Measurements from ENCODE around the gene ANO6.
"Not testable (repeated sequence)": the region's sequence is repeated elsewhere in the genome, so short reads cannot be mapped to it uniquely, and the experiment has no call there.

The ANO6 gene

DNA sequence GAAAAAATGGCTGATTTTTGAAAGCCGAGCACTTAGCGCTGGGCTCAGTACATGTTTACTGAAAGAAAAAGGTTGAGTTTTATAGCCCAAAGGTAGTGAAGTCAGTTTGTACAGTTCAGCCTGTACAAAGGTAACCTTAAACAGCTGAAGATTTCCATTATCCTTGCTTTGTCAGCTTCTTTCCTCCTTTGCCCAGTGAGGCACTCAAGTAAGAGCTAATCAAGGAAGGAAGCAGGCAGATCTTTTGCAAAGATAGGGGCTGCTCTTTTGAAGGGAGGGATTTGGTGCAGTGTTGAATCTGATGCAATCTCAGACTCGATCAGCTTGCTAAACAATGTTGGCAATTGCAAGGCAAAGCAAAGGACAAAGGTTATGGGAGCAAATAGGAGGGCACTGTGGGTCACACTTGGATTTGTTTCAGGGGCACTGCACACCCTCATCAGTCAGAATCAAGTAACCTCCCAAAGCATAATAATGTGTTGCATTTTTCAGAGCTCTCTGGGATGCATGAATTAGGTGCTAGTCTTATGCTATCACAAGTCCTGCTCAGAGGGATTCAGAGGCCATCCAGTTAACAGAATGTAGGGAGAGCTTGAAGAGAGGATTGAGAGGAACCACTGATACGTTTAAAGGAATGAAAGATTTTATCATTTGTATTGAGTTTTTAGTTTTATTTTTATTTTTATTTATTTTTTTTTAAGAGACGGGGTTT is 44.4 kb downstream of the ANO6 start:
- Histone ChIP-seq H3K4me3 (ENCODE audit: low read depth in 1 of 2, low read length in 2 of 2) (peak overlapping the region; percentile 11 to 51), H3K9ac (ENCODE audit: low read depth in 1 of 2, low read length in 2 of 2) (no peak overlapping the region), H3K27ac (ENCODE audit: low read depth, low read length) (no peak overlapping the region), H3K9me3 (ENCODE audit: control insufficient read depth in 1 of 2, low read length in 2 of 2) (no peaks in the 10 kb centered on the region), H3K36me3 (ENCODE audit: control insufficient read depth in 1 of 2, insufficient read depth in 2 of 2, low read length in 2 of 2) (no peaks in the 10 kb centered on the region), H3K4me1 (ENCODE audit: control insufficient read depth in 1 of 2, insufficient read depth in 2 of 2, low read length in 2 of 2) (peaks cover 15 to 38% of the 10 kb centered on the region in 2 donors), H3K27me3 (ENCODE audit: control insufficient read depth in 1 of 2, insufficient read depth in 2 of 2, low read length in 2 of 2) (no peaks in the 10 kb centered on the region)

DNA sequence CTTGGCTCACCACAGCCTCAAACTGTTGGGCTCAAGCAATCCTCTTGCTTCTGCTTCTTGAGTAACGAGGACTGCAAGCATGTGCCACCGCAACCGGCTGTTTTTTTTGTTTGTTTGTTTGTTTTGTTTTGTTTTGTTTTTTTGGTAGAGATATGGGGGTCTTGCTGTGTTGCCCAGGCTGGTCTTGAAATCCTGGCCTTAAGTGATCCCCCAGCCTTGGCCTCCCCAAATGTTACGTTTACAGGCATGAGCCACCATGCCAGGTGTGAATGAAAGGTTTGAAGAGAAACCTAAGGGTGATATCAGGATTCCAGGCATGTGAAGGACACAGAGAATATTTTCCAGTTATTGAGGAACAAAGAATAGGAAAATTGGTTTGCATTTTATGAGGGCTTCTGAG is 45.0 kb downstream of the ANO6 start:
- Histone ChIP-seq H3K27ac (ENCODE audit: low read depth, low read length) (no peak overlapping the region), H3K27me3 (ENCODE audit: control insufficient read depth in 1 of 2, insufficient read depth in 2 of 2, low read length in 2 of 2) (no peaks in the 10 kb centered on the region), H3K36me3 (ENCODE audit: control insufficient read depth in 1 of 2, insufficient read depth in 2 of 2, low read length in 2 of 2) (no peaks in the 10 kb centered on the region), H3K9ac (ENCODE audit: low read depth in 1 of 2, low read length in 2 of 2) (no peak overlapping the region), H3K9me3 (ENCODE audit: control insufficient read depth in 1 of 2, low read length in 2 of 2) (no peaks in the 10 kb centered on the region), H3K4me1 (ENCODE audit: control insufficient read depth in 1 of 2, insufficient read depth in 2 of 2, low read length in 2 of 2) (peaks cover 15 to 38% of the 10 kb centered on the region in 2 donors), H3K4me3 (ENCODE audit: low read depth in 1 of 2, low read length in 2 of 2) (no peak overlapping the region)

DNA sequence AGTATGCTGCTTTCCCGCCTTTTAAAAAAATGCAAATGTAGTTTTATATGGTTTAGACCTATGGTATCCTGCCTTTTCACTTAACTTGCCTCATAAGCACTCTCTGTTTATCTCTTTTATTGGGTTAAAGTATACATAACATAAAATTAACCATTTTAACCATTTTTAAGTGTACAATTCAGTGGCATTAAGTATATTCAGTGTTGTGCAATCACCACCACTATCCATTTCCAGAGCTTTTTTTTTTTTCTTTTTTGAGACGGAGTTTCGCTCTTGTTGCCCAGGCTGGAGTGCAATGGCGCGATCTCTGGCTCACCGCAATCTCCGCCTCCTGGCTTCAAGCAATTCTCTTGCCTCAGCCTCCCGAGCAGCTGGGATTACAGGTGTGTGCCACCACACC is 46.3 kb downstream of the ANO6 start:
- H3K4me1 ChIP-seq (ENCODE audit: control insufficient read depth in 1 of 2, insufficient read depth in 2 of 2, low read length in 2 of 2), result peaks cover 15 to 37% of the 10 kb centered on the region in 2 donors
- not testable (repeated sequence) for H3K27ac ChIP-seq (ENCODE audit: low read depth, low read length); H3K9me3 ChIP-seq (ENCODE audit: control insufficient read depth in 1 of 2, low read length in 2 of 2); H3K36me3 ChIP-seq (ENCODE audit: control insufficient read depth in 1 of 2, insufficient read depth in 2 of 2, low read length in 2 of 2); H3K9ac ChIP-seq (ENCODE audit: low read depth in 1 of 2, low read length in 2 of 2); H3K4me3 ChIP-seq (ENCODE audit: low read depth in 1 of 2, low read length in 2 of 2); H3K27me3 ChIP-seq (ENCODE audit: control insufficient read depth in 1 of 2, insufficient read depth in 2 of 2, low read length in 2 of 2)

DNA sequence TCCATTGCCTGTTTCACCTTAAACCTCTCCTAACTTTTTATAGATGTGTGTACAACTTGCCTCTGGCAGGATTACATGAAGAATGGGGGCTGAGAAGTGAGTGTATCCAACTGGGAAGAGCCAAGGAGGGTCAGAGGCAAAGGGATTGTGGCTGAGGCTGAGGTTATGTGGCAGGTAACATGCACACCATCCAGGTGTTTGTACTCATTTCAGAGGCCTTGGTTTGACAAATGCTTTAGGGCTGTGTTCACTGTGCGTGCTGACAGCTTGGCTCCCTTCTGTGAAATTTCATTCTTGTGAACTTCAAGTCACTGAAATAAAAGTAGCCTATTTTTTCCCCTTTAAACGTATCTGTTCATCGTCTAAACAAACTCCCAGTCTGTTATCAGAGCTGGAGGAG is 47.7 kb downstream of the ANO6 start:
- H3K4me1 ChIP-seq (ENCODE audit: control insufficient read depth in 1 of 2, insufficient read depth in 2 of 2, low read length in 2 of 2), result peaks cover 16 to 31% of the 10 kb centered on the region in 2 donors
- no peak overlapping the region for H3K9ac ChIP-seq (ENCODE audit: low read depth in 1 of 2, low read length in 2 of 2)
- H3K36me3 ChIP-seq (ENCODE audit: control insufficient read depth in 1 of 2, insufficient read depth in 2 of 2, low read length in 2 of 2), result no peaks in the 10 kb centered on the region
- no peak overlapping the region for H3K27ac ChIP-seq (ENCODE audit: low read depth, low read length)
- H3K4me3 ChIP-seq (ENCODE audit: low read depth in 1 of 2, low read length in 2 of 2), result no peak overlapping the region
- no peaks in the 10 kb centered on the region for H3K9me3 ChIP-seq (ENCODE audit: control insufficient read depth in 1 of 2, low read length in 2 of 2)
- H3K27me3 ChIP-seq (ENCODE audit: control insufficient read depth in 1 of 2, insufficient read depth in 2 of 2, low read length in 2 of 2), result no peaks in the 10 kb centered on the region

DNA sequence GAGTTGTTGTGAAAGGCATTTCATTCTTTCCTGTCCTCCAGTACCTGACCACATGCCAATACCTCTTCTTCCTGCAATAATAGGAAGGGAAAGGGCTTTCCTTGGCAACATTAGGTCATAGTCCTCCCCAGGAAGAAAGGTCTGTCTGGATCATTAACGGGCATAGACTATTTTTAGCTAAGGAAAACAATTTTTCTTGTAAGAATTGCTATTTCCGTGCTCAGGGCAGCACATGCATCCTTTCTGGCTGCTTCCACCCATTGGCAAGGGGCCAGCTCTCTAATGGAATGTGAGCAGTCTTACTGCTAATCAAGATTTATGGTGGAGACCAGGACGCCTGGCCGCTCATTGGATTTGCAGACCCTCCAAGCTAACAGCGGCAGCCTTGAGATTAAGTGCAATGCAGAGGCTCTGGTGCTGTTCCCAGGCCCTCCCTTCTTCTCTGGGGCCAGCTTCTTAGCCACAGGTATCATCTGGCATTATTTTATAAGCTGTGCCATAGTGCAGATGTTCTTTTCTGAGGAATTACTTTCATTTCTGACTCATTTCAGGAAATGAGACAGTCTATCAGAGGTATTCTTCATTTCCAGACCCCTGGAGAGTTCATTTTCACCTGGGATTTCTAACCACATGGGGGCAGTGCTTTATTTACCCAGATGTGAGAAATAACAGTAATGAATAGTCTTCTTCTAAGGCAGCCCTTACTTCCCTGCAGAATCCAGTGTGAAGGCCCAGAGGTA is 52.9 kb downstream of the ANO6 start:
- H3K9ac ChIP-seq (ENCODE audit: low read depth in 1 of 2, low read length in 2 of 2), result no peak overlapping the region
- peaks cover 15 to 25% of the 10 kb centered on the region in 2 donors for H3K4me1 ChIP-seq (ENCODE audit: control insufficient read depth in 1 of 2, insufficient read depth in 2 of 2, low read length in 2 of 2)
- no peak overlapping the region for H3K27ac ChIP-seq (ENCODE audit: low read depth, low read length)

DNA sequence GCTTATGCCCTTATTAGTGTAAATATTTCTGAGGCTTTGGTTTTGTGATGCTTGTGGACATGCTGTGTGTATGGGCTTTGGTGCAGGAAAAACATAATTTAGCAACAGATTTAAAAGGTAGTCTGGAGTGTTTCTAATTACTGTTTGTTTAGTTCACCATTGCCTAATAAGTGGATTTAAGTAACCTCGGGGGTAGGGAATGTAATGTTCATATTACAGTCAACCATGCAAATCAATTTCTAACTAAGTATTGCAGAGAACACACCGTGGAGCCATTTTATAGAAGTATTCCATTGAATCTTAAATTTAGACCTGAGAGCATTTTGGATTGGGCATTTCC is 53.5 kb downstream of the ANO6 start:
- H3K27me3 ChIP-seq (ENCODE audit: control insufficient read depth in 1 of 2, insufficient read depth in 2 of 2, low read length in 2 of 2), result no peaks in the 10 kb centered on the region
- H3K27ac ChIP-seq (ENCODE audit: low read depth, low read length), result no peak overlapping the region
- no peak overlapping the region for H3K9ac ChIP-seq (ENCODE audit: low read depth in 1 of 2, low read length in 2 of 2)
- H3K9me3 ChIP-seq (ENCODE audit: control insufficient read depth in 1 of 2, low read length in 2 of 2), result no peaks in the 10 kb centered on the region
- no peaks in the 10 kb centered on the region for H3K36me3 ChIP-seq (ENCODE audit: control insufficient read depth in 1 of 2, insufficient read depth in 2 of 2, low read length in 2 of 2)
- peaks cover 18 to 26% of the 10 kb centered on the region in 2 donors for H3K4me1 ChIP-seq (ENCODE audit: control insufficient read depth in 1 of 2, insufficient read depth in 2 of 2, low read length in 2 of 2)
- no peak overlapping the region for H3K4me3 ChIP-seq (ENCODE audit: low read depth in 1 of 2, low read length in 2 of 2)

More for the DNA sequence above, 52.9 kb downstream of the ANO6 start:
- Histone ChIP-seq H3K36me3 (ENCODE audit: control insufficient read depth in 1 of 2, insufficient read depth in 2 of 2, low read length in 2 of 2) (no peaks in the 10 kb centered on the region), H3K27me3 (ENCODE audit: control insufficient read depth in 1 of 2, insufficient read depth in 2 of 2, low read length in 2 of 2) (no peaks in the 10 kb centered on the region), H3K4me3 (ENCODE audit: low read depth in 1 of 2, low read length in 2 of 2) (peak overlapping the region; percentile 22 to 24), H3K9me3 (ENCODE audit: control insufficient read depth in 1 of 2, low read length in 2 of 2) (no peaks in the 10 kb centered on the region)

DNA sequence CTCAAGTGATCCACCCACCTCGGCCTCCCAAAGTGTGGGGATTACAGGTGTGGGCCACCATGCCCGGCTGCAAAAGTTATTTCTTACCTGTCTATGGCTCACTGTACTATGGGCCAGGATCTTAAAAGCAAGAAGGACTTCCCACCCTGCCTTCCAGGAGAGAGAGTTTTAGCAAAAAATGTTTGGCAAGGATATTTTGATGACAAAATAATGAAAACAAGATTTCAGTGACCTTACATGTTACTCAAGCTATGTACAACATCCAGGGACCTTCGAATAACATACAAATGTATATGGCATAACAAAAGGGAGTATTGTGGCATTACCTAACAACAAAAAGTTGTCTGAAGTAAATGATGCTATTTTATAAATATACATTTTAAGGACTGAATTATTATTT is 55.1 kb downstream of the ANO6 start:
- H3K9ac ChIP-seq (ENCODE audit: low read depth in 1 of 2, low read length in 2 of 2), result no peak overlapping the region
- no peaks in the 10 kb centered on the region for H3K27me3 ChIP-seq (ENCODE audit: control insufficient read depth in 1 of 2, insufficient read depth in 2 of 2, low read length in 2 of 2)
- no peaks in the 10 kb centered on the region for H3K9me3 ChIP-seq (ENCODE audit: control insufficient read depth in 1 of 2, low read length in 2 of 2)
- no peak overlapping the region for H3K4me3 ChIP-seq (ENCODE audit: low read depth in 1 of 2, low read length in 2 of 2)
- H3K4me1 ChIP-seq (ENCODE audit: control insufficient read depth in 1 of 2, insufficient read depth in 2 of 2, low read length in 2 of 2), result peaks cover 18 to 26% of the 10 kb centered on the region in 2 donors
- no peaks in the 10 kb centered on the region for H3K36me3 ChIP-seq (ENCODE audit: control insufficient read depth in 1 of 2, insufficient read depth in 2 of 2, low read length in 2 of 2)
- no peak overlapping the region for H3K27ac ChIP-seq (ENCODE audit: low read depth, low read length)

DNA sequence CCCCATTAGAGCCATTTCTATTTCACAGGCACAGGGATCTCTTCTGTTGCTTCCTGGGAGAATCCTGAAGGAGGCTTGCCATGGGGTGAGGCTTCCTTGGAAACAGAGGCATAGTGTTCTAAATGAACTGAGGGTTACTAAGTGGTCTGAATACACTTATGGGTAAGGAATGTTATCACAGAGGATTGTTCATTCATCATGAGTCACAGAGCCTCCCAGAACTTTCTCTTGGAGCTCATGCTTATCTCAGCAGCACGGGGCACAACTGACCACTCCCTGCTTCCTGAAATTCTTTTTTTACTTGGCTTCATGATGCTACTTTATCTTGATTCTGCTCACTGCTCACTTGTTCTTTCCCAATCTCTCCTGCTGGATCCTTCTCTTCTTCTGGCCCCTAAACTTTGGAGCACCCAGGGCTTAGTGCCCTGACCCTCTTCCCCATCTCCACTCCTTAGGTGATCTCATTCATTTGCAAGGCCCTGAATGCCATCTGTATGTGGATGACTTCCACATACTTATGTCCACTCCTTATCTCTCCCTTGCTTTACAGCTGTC is 57.9 kb downstream of the ANO6 start:
- H3K4me1 ChIP-seq (ENCODE audit: control insufficient read depth in 1 of 2, insufficient read depth in 2 of 2, low read length in 2 of 2), result peaks cover 15 to 21% of the 10 kb centered on the region in 2 donors
- no peak overlapping the region for H3K27ac ChIP-seq (ENCODE audit: low read depth, low read length)
- H3K27me3 ChIP-seq (ENCODE audit: control insufficient read depth in 1 of 2, insufficient read depth in 2 of 2, low read length in 2 of 2), result no peaks in the 10 kb centered on the region
- H3K9me3 ChIP-seq (ENCODE audit: control insufficient read depth in 1 of 2, low read length in 2 of 2), result no peaks in the 10 kb centered on the region
- H3K4me3 ChIP-seq (ENCODE audit: low read depth in 1 of 2, low read length in 2 of 2), result no peak overlapping the region
- no peaks in the 10 kb centered on the region for H3K36me3 ChIP-seq (ENCODE audit: control insufficient read depth in 1 of 2, insufficient read depth in 2 of 2, low read length in 2 of 2)
- H3K9ac ChIP-seq (ENCODE audit: low read depth in 1 of 2, low read length in 2 of 2), result no peak overlapping the region

DNA sequence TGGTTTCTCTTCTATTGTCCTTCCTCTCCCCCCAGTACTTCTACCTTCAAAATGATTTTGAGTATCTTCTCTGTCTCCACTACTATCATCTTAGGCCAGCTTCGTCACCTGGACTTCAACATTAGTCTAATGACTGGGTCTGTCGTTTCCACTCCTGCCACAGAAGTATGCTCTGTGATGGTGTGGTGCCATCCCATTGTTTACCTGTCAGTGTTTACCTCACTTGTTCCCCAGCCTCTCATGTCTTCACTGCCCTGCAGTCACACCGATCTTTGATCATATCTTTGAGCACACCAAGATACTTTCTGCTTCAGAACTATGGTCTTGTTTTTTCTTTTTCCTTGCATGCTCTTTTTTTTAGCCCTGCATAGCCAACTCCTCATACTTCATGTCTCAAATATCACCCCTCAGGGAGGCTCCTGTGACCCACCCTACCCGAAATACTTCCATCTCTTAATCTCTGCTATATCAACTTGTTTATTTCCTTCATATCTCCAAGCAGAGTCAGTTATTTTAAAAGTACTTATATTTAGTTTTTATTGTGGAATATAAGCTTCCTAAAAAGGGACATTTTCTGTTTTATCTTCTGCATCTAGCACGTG is 60.4 kb downstream of the ANO6 start:
- H3K4me3 ChIP-seq (ENCODE audit: low read depth in 1 of 2, low read length in 2 of 2), result no peak overlapping the region
- no peak overlapping the region for H3K9ac ChIP-seq (ENCODE audit: low read depth in 1 of 2, low read length in 2 of 2)
- no peaks in the 10 kb centered on the region for H3K36me3 ChIP-seq (ENCODE audit: control insufficient read depth in 1 of 2, insufficient read depth in 2 of 2, low read length in 2 of 2)
- H3K9me3 ChIP-seq (ENCODE audit: control insufficient read depth in 1 of 2, low read length in 2 of 2), result no peaks in the 10 kb centered on the region
- H3K27ac ChIP-seq (ENCODE audit: low read depth, low read length), result no peak overlapping the region
- H3K27me3 ChIP-seq (ENCODE audit: control insufficient read depth in 1 of 2, insufficient read depth in 2 of 2, low read length in 2 of 2), result no peaks in the 10 kb centered on the region
- peaks cover 8 to 18% of the 10 kb centered on the region in 2 donors for H3K4me1 ChIP-seq (ENCODE audit: control insufficient read depth in 1 of 2, insufficient read depth in 2 of 2, low read length in 2 of 2)

DNA sequence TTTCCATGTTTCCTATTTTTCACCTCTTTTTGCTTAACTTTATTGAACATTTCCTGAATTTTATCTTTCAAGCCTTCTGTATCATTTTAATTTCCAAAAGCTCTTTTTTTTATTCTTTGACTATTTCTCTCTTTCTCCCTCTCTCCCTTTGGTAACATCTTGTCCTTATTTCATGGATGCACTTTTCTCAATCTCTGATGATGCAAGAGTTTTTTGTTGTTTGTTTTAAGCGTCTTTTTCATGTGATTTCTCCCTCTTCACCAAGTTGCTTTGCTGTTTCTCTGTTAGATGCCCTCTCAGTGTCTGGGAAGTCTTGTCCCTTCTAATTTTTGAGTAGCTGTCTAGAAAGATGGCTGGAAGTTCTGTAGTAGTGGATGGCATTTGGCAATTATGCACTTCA is 62.6 kb downstream of the ANO6 start:
- no peak overlapping the region for H3K27ac ChIP-seq (ENCODE audit: low read depth, low read length)
- H3K27me3 ChIP-seq (ENCODE audit: control insufficient read depth in 1 of 2, insufficient read depth in 2 of 2, low read length in 2 of 2), result no peaks in the 10 kb centered on the region
- peaks cover 18 to 36% of the 10 kb centered on the region in 2 donors for H3K4me1 ChIP-seq (ENCODE audit: control insufficient read depth in 1 of 2, insufficient read depth in 2 of 2, low read length in 2 of 2)
- no peak overlapping the region for H3K4me3 ChIP-seq (ENCODE audit: low read depth in 1 of 2, low read length in 2 of 2)
- no peaks in the 10 kb centered on the region for H3K9me3 ChIP-seq (ENCODE audit: control insufficient read depth in 1 of 2, low read length in 2 of 2)
- H3K9ac ChIP-seq (ENCODE audit: low read depth in 1 of 2, low read length in 2 of 2), result no peak overlapping the region
- H3K36me3 ChIP-seq (ENCODE audit: control insufficient read depth in 1 of 2, insufficient read depth in 2 of 2, low read length in 2 of 2), result no peaks in the 10 kb centered on the region
